Liver (tissue), 9 donors: ENCODE measurements around the gene SCP2. TPM values are rescaled to one million over a fixed set of nuclear protein-coding genes. Genes with fewer than 3 reads are reported as not detected.
A peak's percentile ranks its signal among the peaks of the same experiment; 100 is the strongest.

Source experiments
- DNase-seq: peaks from one replicate; pipeline ENCODE4 v3.0.0-alpha.2; 2017; ENCODE audit warnings: low spot score
- H3K27ac ChIP-seq, 2 donors: one replicate each; pipeline ENCODE4 v1.7.0; 2013; ENCODE audit warnings: inconsistent platforms in 2 of 2, low read length in 2 of 2, control low read depth in 1 of 2, low read depth in 1 of 2, mild to moderate bottlenecking in 1 of 2
- H3K27me3 ChIP-seq, 4 donors: one replicate each; pipeline versions ENCODE4 v1.6.1 to v1.7.0; 2013; ENCODE audit warnings: low read length in 3 of 4, inconsistent platforms in 1 of 4, mild to moderate bottlenecking in 1 of 4, moderate library complexity in 1 of 4; ENCODE audit not compliant: control insufficient read depth in 4 of 4, insufficient read depth in 4 of 4
- H3K36me3 ChIP-seq, 4 donors: one replicate each; pipeline versions ENCODE4 v1.6.1 to v1.7.0; 2013; ENCODE audit warnings: low read length in 3 of 4, mild to moderate bottlenecking in 3 of 4, low read depth in 1 of 4, moderate library complexity in 1 of 4; ENCODE audit not compliant: control insufficient read depth in 4 of 4, insufficient read depth in 3 of 4
- H3K4me1 ChIP-seq, 4 donors: one replicate each; pipeline versions ENCODE4 v1.6.1 to v1.7.0; 2013; ENCODE audit warnings: low read length in 3 of 4, mild to moderate bottlenecking in 3 of 4, moderate library complexity in 1 of 4; ENCODE audit not compliant: control insufficient read depth in 4 of 4, insufficient read depth in 4 of 4
- H3K4me3 ChIP-seq, 3 donors: one replicate each; pipeline versions ENCODE4 v1.6.1 to v1.7.0; 2013; ENCODE audit warnings: low read length in 3 of 3, control low read depth in 1 of 3, low read depth in 1 of 3, mild to moderate bottlenecking in 1 of 3
- H3K9ac ChIP-seq, 2 donors: one replicate each; pipeline ENCODE4 v1.7.0; 2013; ENCODE audit warnings: low read length in 2 of 2, mild to moderate bottlenecking in 2 of 2, moderate library complexity in 2 of 2, control low read depth in 1 of 2, low read depth in 1 of 2
- H3K9me3 ChIP-seq, 4 donors: one replicate each; pipeline versions ENCODE4 v1.6.1 to v1.7.0; 2013; ENCODE audit warnings: low read length in 3 of 4; ENCODE audit not compliant: control insufficient read depth in 4 of 4
- CTCF ChIP-seq: fragments of 150-350 bp; IDR thresholded peaks from 2 replicates; pipeline ENCODE4 v1.5.1; 2017; ENCODE audit warnings: improper control_type of control experiment, low read depth, low read length; ENCODE audit not compliant: missing input control
- EGR1 ChIP-seq, 2 donors: IDR thresholded peaks; 2 replicates each; pipeline ENCODE4 v1.6.1; 2016 to 2018; ENCODE audit warnings: antibody characterized with exemption in 2 of 2, low read depth in 2 of 2
- FOXA1 ChIP-seq: IDR thresholded peaks from 2 replicates; pipeline ENCODE4 v1.6.1; 2016; ENCODE audit warnings: antibody characterized with exemption
- FOXA2 ChIP-seq: IDR thresholded peaks from 2 replicates; pipeline ENCODE4 v1.6.1; 2016; ENCODE audit warnings: antibody characterized with exemption
- GABPA ChIP-seq, 2 donors: IDR thresholded peaks in 1 of 2; conservative IDR thresholded peaks in 1 of 2; 2 replicates each; pipeline ENCODE4 v1.6.1; 2016; ENCODE audit warnings: antibody characterized with exemption in 2 of 2, mild to moderate bottlenecking in 1 of 2, moderate library complexity in 1 of 2
- HNF4A ChIP-seq, 2 donors: conservative IDR thresholded peaks; 2 replicates each; pipeline ENCODE4 v1.6.1; 2016; ENCODE audit warnings: antibody characterized with exemption in 2 of 2, mild to moderate bottlenecking in 2 of 2
- HNF4G ChIP-seq: IDR thresholded peaks from 2 replicates; pipeline ENCODE4 v1.6.1; 2016; ENCODE audit warnings: antibody characterized with exemption
- JUND ChIP-seq, 2 donors: IDR thresholded peaks; 2 replicates each; pipeline ENCODE4 v1.6.1; 2016; ENCODE audit warnings: antibody characterized with exemption in 2 of 2
- NR2F2 ChIP-seq: IDR thresholded peaks from 2 replicates; pipeline ENCODE4 v1.6.1; 2016; ENCODE audit warnings: antibody characterized with exemption
- RAD21 ChIP-seq, 2 donors: IDR thresholded peaks; 2 replicates each; pipeline ENCODE4 v1.6.1; 2016; ENCODE audit warnings: antibody characterized with exemption in 2 of 2, mild to moderate bottlenecking in 2 of 2
- RXRA ChIP-seq, 2 donors: IDR thresholded peaks; 2 replicates each; pipeline ENCODE4 v1.6.1; 2017 to 2018; ENCODE audit warnings: antibody characterized with exemption in 2 of 2, mild to moderate bottlenecking in 1 of 2
- SP1 ChIP-seq: IDR thresholded peaks from 2 replicates; pipeline ENCODE4 v1.6.1; 2018; ENCODE audit warnings: antibody characterized with exemption, mild to moderate bottlenecking
- TAF1 ChIP-seq: conservative IDR thresholded peaks from 2 replicates; pipeline ENCODE4 v1.6.1; 2016; ENCODE audit warnings: antibody characterized with exemption, mild to moderate bottlenecking
- YY1 ChIP-seq: IDR thresholded peaks from 2 replicates; pipeline ENCODE4 v1.6.1; 2016; ENCODE audit warnings: antibody characterized with exemption, mild to moderate bottlenecking
- ZBTB33 ChIP-seq: IDR thresholded peaks from 2 replicates; pipeline ENCODE4 v1.6.1; 2016; ENCODE audit warnings: antibody characterized with exemption
- WGBS: extraction: QIAGEN DNeasy Blood & Tissue Kit; methylation state at CpG from one replicate; pipeline ENCODE4 v1.1.7; 2013; 5-methylcytosine and 5-hydroxymethylcytosine counted together
- polyA plus RNA-seq, 2 donors: library from polyadenylated mRNA; stranded (reverse) in 1 of 2; unstranded in 1 of 2; fragments of 200-250 nt in 1 of 2; fragments of >200 nt in 1 of 2; fragmentation: Nextera tagmentation in 1 of 2; extraction: Ambion mirVana in 1 of 2; gene quantifications; one replicate each; pipeline versions ENCODE4 v1.2.1 to v1.2.3, GENCODE V29; 2013 to 2015
- total RNA-seq, 2 donors: library from RNA; depleted of rRNA; stranded (reverse); fragments of >200 nt; gene quantifications; one replicate each; pipeline ENCODE4 v1.2.3, GENCODE V29; 2014
- TF ChIP-seq, protein P1 (sequence below): IDR thresholded peaks from 2 replicates; pipeline ENCODE4 v1.6.1; 2016; ENCODE audit warnings: antibody characterized with exemption
- TF ChIP-seq, protein P2 (sequence below): IDR thresholded peaks from 2 replicates; pipeline ENCODE4 v1.6.1; 2016; ENCODE audit warnings: antibody characterized with exemption, mild to moderate bottlenecking
- TF ChIP-seq, protein P3 (sequence below): IDR thresholded peaks from 2 replicates; pipeline ENCODE4 v1.6.1; 2016; ENCODE audit warnings: antibody characterized with exemption
- donor health status: healthy.
- donor health status: healthy.
- donor health status: healthy.
- donor health status: healthy.
- donor health status: healthy.

The SCP2 gene
- total and polyA plus RNA-seq, 4 donors, result 122 to 811 (median 529) TPM

- peak overlapping the region; percentile 72 to 75 for H3K27ac ChIP-seq
- no peaks in the 10 kb centered on the region for H3K27me3 ChIP-seq
- H3K4me1 ChIP-seq, result peaks cover 5 to 43% (median 20%) of the 10 kb centered on the region in 4 donors
- peak; percentile 65 for TF ChIP-seq YY1
- peak; percentile 60 for TF ChIP-seq TAF1
- TF ChIP-seq EGR1 (IDR thresholded peaks at IDR 0.05; ENCODE audit: low read depth in 2 of 2), result peak; percentile 41 to 48
- peak; percentile 75 for TF ChIP-seq NR2F2
- peak; percentile 69 for TF ChIP-seq FOXA2
- TF ChIP-seq, protein P1, sequence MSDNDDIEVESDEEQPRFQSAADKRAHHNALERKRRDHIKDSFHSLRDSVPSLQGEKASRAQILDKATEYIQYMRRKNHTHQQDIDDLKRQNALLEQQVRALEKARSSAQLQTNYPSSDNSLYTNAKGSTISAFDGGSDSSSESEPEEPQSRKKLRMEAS, result peak; percentile 57
- TF ChIP-seq, protein P2, sequence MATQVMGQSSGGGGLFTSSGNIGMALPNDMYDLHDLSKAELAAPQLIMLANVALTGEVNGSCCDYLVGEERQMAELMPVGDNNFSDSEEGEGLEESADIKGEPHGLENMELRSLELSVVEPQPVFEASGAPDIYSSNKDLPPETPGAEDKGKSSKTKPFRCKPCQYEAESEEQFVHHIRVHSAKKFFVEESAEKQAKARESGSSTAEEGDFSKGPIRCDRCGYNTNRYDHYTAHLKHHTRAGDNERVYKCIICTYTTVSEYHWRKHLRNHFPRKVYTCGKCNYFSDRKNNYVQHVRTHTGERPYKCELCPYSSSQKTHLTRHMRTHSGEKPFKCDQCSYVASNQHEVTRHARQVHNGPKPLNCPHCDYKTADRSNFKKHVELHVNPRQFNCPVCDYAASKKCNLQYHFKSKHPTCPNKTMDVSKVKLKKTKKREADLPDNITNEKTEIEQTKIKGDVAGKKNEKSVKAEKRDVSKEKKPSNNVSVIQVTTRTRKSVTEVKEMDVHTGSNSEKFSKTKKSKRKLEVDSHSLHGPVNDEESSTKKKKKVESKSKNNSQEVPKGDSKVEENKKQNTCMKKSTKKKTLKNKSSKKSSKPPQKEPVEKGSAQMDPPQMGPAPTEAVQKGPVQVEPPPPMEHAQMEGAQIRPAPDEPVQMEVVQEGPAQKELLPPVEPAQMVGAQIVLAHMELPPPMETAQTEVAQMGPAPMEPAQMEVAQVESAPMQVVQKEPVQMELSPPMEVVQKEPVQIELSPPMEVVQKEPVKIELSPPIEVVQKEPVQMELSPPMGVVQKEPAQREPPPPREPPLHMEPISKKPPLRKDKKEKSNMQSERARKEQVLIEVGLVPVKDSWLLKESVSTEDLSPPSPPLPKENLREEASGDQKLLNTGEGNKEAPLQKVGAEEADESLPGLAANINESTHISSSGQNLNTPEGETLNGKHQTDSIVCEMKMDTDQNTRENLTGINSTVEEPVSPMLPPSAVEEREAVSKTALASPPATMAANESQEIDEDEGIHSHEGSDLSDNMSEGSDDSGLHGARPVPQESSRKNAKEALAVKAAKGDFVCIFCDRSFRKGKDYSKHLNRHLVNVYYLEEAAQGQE, result peak; percentile 69
- TF ChIP-seq CTCF, result no peak
- peak; percentile 94 to 96 for TF ChIP-seq HNF4A (conservative IDR thresholded peaks at IDR 0.05)
- peak; percentile 76 for TF ChIP-seq HNF4G
- TF ChIP-seq FOXA1, result no peak
- peak; percentile 90 for TF ChIP-seq ZBTB33
- no peak for TF ChIP-seq GABPA (IDR thresholded peaks at IDR 0.05 in 1 of 2, conservative IDR thresholded peaks at IDR 0.05 in 1 of 2)
- TF ChIP-seq JUND (IDR thresholded peaks at IDR 0.05), result peak; percentile 62 to 76
- peak; percentile 97 for TF ChIP-seq SP1
- TF ChIP-seq, protein P3, sequence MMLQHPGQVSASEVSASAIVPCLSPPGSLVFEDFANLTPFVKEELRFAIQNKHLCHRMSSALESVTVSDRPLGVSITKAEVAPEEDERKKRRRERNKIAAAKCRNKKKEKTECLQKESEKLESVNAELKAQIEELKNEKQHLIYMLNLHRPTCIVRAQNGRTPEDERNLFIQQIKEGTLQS, result peak; percentile 41
- TF ChIP-seq RAD21 (IDR thresholded peaks at IDR 0.05), result peak; percentile 59 to 61
- TF ChIP-seq RXRA (IDR thresholded peaks at IDR 0.05), result peak; percentile 89 to 97
- H3K4me3 ChIP-seq, result peak overlapping the region in 2 of 3 donors; percentile 81 to 99
- WGBS, result 24% methylated on average over 5 of the region's 5 CpGs
- peak overlapping the region; percentile 32 to 85 for H3K9ac ChIP-seq
- DNase-seq, result no peak
- H3K36me3 ChIP-seq, result no peaks in the 10 kb centered on the region
- no peaks in the 10 kb centered on the region for H3K9me3 ChIP-seq
Measured at GRCh38 chr1:52925571-52926005, 1.5 kb upstream of the SCP2 start.
